HepG2 (cell line): ENCODE data around the gene SH3BGRL2. TPM values are rescaled to one million over a fixed set of nuclear protein-coding genes. Genes with fewer than 3 reads are reported as not detected.

Source experiments
- AGO2 ChIP-seq: fragments of 200-400 bp; formaldehyde crosslinking; optimal IDR thresholded peaks from 2 replicates; pipeline ENCODE3; 2017; ENCODE audit warnings: mild to moderate bottlenecking, low read depth, low read length, moderate library complexity
- AHR ChIP-seq: IDR thresholded peaks from 2 replicates; pipeline ENCODE4 v1.6.1; 2018; ENCODE audit warnings: missing genetic modification reagents, missing compliant biosample characterization
- RXRB ChIP-seq: IDR thresholded peaks from 2 replicates; pipeline ENCODE4 v1.6.1; 2016; ENCODE audit warnings: borderline replicate concordance, missing genetic modification reagents, missing compliant biosample characterization
- TEAD2 ChIP-seq: sonication (generic); formaldehyde crosslinking; IDR thresholded peaks from 2 replicates; pipeline ENCODE4 v1.9.0; 2021; ENCODE audit warnings: missing genetic modification reagents
- ZNF17 ChIP-seq: sonication (generic); formaldehyde crosslinking; IDR thresholded peaks from 2 replicates; pipeline ENCODE4 v1.5.0; 2020; ENCODE audit warnings: mild to moderate bottlenecking, missing genetic modification reagents
- ZNF276 ChIP-seq: sonication (generic); formaldehyde crosslinking; IDR thresholded peaks from 2 replicates; pipeline ENCODE4 v1.4.0; 2020; ENCODE audit warnings: mild to moderate bottlenecking, low read depth, missing genetic modification reagents
- ZNF282 ChIP-seq: fragments of 450-650 bp; IDR thresholded peaks from 2 replicates; pipeline ENCODE4 v1.6.1; 2018; ENCODE audit not compliant: partially characterized antibody
- polyA plus RNA-seq, 8 experiments: library from polyadenylated mRNA; depleted of rRNA in 3 of 8; stranded (reverse) in 7 of 8; unstranded in 1 of 8; fragments of >200 nt; fragmentation: Illumina TruSeq in 4 of 8; extraction: Trizol in 4 of 8; gene quantifications; 2 replicates each; pipeline versions ENCODE4 v1.2.1 to v1.2.3, GENCODE V29; 2011 to 2016; ENCODE audit warnings: low read depth in 4 of 8, missing spikeins in 1 of 8, mixed read lengths in 1 of 8; ENCODE audit not compliant: insufficient read depth in 1 of 8
- total RNA-seq, 5 experiments: library from RNA; depleted of rRNA; stranded (reverse); fragments of >200 nt; fragmentation: Illumina TruSeq; extraction: Trizol; gene quantifications; 2 replicates each; pipeline ENCODE4 v1.2.3, GENCODE V29; 2016; ENCODE audit warnings: low read depth in 1 of 5

Gene SH3BGRL2
- total and polyA plus RNA-seq, 2 of the 13 experiments (the other 11 are each of a cell fraction or from before 2014, with no cell fraction given), result 10.9 to 28.8 TPM

GRCh38 chr6:79750806-79751205, 119.7 kb downstream of the SH3BGRL2 start (continued):
- TF ChIP-seq ZNF276 (CRISPR knock-in tag) (no peak), ZNF17 (CRISPR knock-in tag) (no peak), ZNF282 (no peak), RXRB (CRISPR knock-in tag) (no peak), AGO2 (no peak), AHR (CRISPR knock-in tag) (no peak), TEAD2 (CRISPR knock-in tag) (no peak)

Other genes starting within 250 kb of the SH3BGRL2 start
- 4.6 and 7.7 TPM in 2 replicates for gene LCA5, start 93.9 kb upstream of the SH3BGRL2 start, total RNA-seq (2016; rRNA removed; fragmentation: Illumina TruSeq; extraction: Trizol)
- 0.56 and 0.84 TPM in 2 replicates for gene LCA5, start 93.9 kb upstream of the SH3BGRL2 start, polyA plus RNA-seq (2011; rRNA removed)